MM.1S (cell line): ENCODE results near the gene PPP4C.

ENCODE experiments used
- EZH2phosphoT487 ChIP-seq: fragments of 300-600 bp; sonication (generic); IDR thresholded peaks from 2 replicates; pipeline ENCODE4 v1.6.1; 2018; ENCODE audit warnings: antibody characterized with exemption, low read length
- TF ChIP-seq, protein P1 (sequence below): fragments of 300-600 bp; sonication (generic); IDR thresholded peaks from 2 replicates; pipeline ENCODE4 v1.5.1; 2016; ENCODE audit warnings: antibody characterized with exemption, low read length, mixed read lengths

DNA sequence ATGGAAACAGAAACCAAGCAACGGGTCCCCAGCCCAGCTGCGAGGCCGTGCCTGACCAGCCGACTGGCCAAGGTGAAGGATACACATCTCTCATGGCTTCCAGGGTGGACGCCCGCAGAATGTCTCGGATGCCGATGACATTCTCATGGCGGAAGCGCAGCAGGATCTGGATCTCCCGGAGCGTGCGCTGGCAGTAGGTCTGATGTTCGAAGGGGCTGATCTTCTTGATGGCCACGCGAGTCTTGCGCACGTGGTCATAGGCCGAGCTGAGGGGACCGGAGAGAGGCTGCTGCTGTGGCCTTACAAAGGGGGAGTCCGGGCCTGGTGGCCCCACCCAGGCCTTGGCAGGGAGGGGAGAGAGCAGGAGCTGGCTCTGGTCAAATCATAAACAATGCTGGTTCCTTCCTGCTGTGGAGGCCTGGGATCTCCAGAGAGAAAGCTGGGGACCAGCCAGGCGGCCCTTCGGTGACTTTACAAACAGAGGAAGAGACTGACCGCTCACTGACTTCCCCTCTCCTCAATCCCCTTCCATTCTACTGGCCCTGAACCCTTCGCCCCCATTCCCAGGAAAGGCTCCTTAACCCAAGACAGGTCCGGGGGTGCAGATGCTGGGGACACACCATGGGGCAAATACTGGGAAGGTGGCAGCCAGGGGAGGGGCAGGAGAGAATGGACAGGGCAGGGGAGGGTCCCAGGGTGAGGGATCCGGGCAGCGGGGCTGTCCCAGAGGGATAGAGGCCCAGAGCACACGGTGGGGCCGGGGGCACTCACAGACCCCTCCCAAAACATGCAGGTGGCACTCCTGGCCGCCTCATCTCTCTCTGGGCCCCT, 46.2 kb downstream of the PPP4C start:
- TF ChIP-seq, protein P1, sequence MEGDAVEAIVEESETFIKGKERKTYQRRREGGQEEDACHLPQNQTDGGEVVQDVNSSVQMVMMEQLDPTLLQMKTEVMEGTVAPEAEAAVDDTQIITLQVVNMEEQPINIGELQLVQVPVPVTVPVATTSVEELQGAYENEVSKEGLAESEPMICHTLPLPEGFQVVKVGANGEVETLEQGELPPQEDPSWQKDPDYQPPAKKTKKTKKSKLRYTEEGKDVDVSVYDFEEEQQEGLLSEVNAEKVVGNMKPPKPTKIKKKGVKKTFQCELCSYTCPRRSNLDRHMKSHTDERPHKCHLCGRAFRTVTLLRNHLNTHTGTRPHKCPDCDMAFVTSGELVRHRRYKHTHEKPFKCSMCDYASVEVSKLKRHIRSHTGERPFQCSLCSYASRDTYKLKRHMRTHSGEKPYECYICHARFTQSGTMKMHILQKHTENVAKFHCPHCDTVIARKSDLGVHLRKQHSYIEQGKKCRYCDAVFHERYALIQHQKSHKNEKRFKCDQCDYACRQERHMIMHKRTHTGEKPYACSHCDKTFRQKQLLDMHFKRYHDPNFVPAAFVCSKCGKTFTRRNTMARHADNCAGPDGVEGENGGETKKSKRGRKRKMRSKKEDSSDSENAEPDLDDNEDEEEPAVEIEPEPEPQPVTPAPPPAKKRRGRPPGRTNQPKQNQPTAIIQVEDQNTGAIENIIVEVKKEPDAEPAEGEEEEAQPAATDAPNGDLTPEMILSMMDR, result no peak
- TF ChIP-seq EZH2phosphoT487, result no peak
